ENCODE data around the gene PATZ1.

- TF ChIP-seq SIN3A (IDR thresholded peaks at IDR 0.05; ENCODE audit: borderline replicate concordance, insufficient read depth, low read length) (no peak), REST (IDR thresholded peaks at IDR 0.05; ENCODE audit: insufficient read depth in 1 of 2, low read depth in 2 of 2, low read length in 2 of 2) (no peak), POLR2AphosphoS5 (IDR thresholded peaks at IDR 0.05; ENCODE audit: low read depth, low read length) (no peak), TAF1 (IDR thresholded peaks at IDR 0.05; ENCODE audit: borderline replicate concordance, insufficient read depth, low read length) (no peak), FOXP2 (optimal IDR thresholded peaks at IDR 0.05; ENCODE audit: borderline replicate concordance, extremely low read depth, extremely low read length, insufficient read depth) (no peak)
These were observed 6.9 kb downstream of the PATZ1 start for GRCh38 chr22:31339148-31339832.

All from PFSK-1 (cell line).